Cardiac ventricle fibroblast (primary cell): ENCODE measurements around the gene EHBP1L1. TPM values are rescaled to one million over a fixed set of nuclear protein-coding genes. Genes with fewer than 3 reads are reported as not detected.

ENCODE experiments used
- total RNA-seq: library from RNA; depleted of rRNA; stranded (reverse); fragments of >200 nt; gene quantifications from 2 replicates; pipeline ENCODE4 v1.2.3, GENCODE V29; 2015

The EHBP1L1 gene
- total RNA-seq = 23.9 and 38.8 TPM in 2 replicates

GRCh38 chr11:65575568-65576231 lies at the start of gene EHBP1L1:
TSS of gene EHBP1L1 (plus strand) at chr11:65576053. CDS start at chr11:65576303, 250 bp downstream.

GRCh38 chr11:65558002-65558929 lies 17.6 kb upstream of the EHBP1L1 start, which contains the start of gene LTBP3:
TSS of gene LTBP3 (minus strand) at chr11:65558359. CDS start at chr11:65557959, 400 bp downstream.

GRCh38 chr11:65569973-65570918 lies 5.6 kb upstream of the EHBP1L1 start, which contains the start of gene ZNRD2:
TSS of gene ZNRD2 (plus strand) at chr11:65570477. CDS start at chr11:65570492, 15 bp downstream.

GRCh38 chr11:65572356-65573051 lies 3.3 kb upstream of the EHBP1L1 start, which contains the start of gene FAM89B:
TSS of gene FAM89B (plus strand) at chr11:65572538. CDS start at chr11:65572670, 132 bp downstream.

GRCh38 chr11:65595543-65596281 lies 19.9 kb downstream of the EHBP1L1 start, which contains the start of gene KCNK7:
TSS of gene KCNK7 (minus strand) at chr11:65595800. CDS start at chr11:65595772, 28 bp downstream.

GRCh38 chr11:65615229-65615949 lies 39.5 kb downstream of the EHBP1L1 start, which contains the start of gene PCNX3:
TSS of gene PCNX3 (plus strand) at chr11:65615776. CDS start at chr11:65616312, 536 bp downstream.

GRCh38 chr11:65637794-65638419 lies 62.1 kb downstream of the EHBP1L1 start, which contains the start of gene SIPA1:
TSS of gene SIPA1 (plus strand) at chr11:65638101. CDS start at chr11:65640922, 2,821 bp downstream.

Other genes with a start within 250 kb of the EHBP1L1 start
- 41.3 and 47.1 TPM in 2 replicates for gene DPF2, start 242.2 kb upstream of the EHBP1L1 start, total RNA-seq
- gene TIGD3, start 221.3 kb upstream of the EHBP1L1 start, total RNA-seq = 0.37 TPM in 1 of 2 replicates, not detected in the other
- 3.9 and 5.4 TPM in 2 replicates for gene SLC25A45, start 193.4 kb upstream of the EHBP1L1 start, total RNA-seq
- gene FRMD8, start 189.4 kb upstream of the EHBP1L1 start, total RNA-seq = 43.5 and 50.6 TPM in 2 replicates
- 105 and 106 TPM in 2 replicates for gene NEAT1, start 153.3 kb upstream of the EHBP1L1 start, total RNA-seq
- 5,652 and 8,659 TPM in 2 replicates for gene MALAT1, start 77.0 kb upstream of the EHBP1L1 start, total RNA-seq
- gene SCYL1, start 51.0 kb upstream of the EHBP1L1 start, total RNA-seq = 101 and 106 TPM in 2 replicates
- gene LTBP3, start 17.7 kb upstream of the EHBP1L1 start, total RNA-seq = 263 and 277 TPM in 2 replicates
- 33.3 and 40.4 TPM in 2 replicates for gene ZNRD2, start 5.6 kb upstream of the EHBP1L1 start, total RNA-seq
- 36.1 and 36.3 TPM in 2 replicates for gene FAM89B, start 3.5 kb upstream of the EHBP1L1 start, total RNA-seq
- not detected in 2 replicates for gene KCNK7, start 19.7 kb downstream of the EHBP1L1 start, total RNA-seq
- gene MAP3K11, start 38.2 kb downstream of the EHBP1L1 start, total RNA-seq = 18.3 and 18.9 TPM in 2 replicates
- 26.0 and 29.2 TPM in 2 replicates for gene PCNX3, start 39.7 kb downstream of the EHBP1L1 start, total RNA-seq
- 15.2 and 18.5 TPM in 2 replicates for gene SIPA1, start 62.0 kb downstream of the EHBP1L1 start, total RNA-seq
- gene RELA, start 86.9 kb downstream of the EHBP1L1 start, total RNA-seq = 34.2 and 35.8 TPM in 2 replicates
- 28.4 and 32.0 TPM in 2 replicates for gene KAT5, start 136.2 kb downstream of the EHBP1L1 start, total RNA-seq
- gene RNASEH2C, start 144.7 kb downstream of the EHBP1L1 start, total RNA-seq = 90.9 and 134 TPM in 2 replicates
- gene AP5B1, start 204.9 kb downstream of the EHBP1L1 start, total RNA-seq = 11.8 and 12.2 TPM in 2 replicates
- not detected in 2 replicates for gene OVOL1, start 211.0 kb downstream of the EHBP1L1 start, total RNA-seq